Middle frontal gyrus (tissue), 1 donor: ENCODE data around the gene GTSE1.

Experiments
- DNase-seq: peaks from one replicate; pipeline ENCODE4 v3.0.0-alpha.2; 2015; ENCODE audit warnings: low spot score; ENCODE audit errors: extremely low spot score

GTSE1 gene

GRCh38 chr22:46326066-46326680, 29.5 kb downstream of the GTSE1 start:
- no peak for DNase-seq

- no peak for DNase-seq
Observed at GRCh38 chr22:46327691-46328465, 31.2 kb downstream of the GTSE1 start.

DNA sequence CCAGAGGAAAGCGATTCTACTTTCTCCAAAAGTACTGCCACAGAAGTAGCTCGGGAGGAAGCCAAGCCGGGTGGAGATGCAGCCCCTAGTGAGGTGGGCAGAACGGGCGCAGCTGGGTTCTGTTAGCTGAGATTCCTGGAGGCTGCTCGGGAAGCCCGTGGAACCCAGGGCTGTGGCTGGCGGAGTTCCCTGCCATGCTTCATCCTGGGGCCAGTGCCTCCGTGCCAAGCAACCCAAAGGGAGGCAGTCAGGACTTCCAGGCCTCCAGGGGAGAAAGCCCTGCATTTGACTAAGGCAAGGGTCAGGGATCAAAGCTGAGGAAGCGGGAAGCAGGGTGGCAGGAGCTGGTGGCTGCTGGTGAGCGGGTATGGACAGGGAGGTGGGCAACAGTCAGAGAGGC, 32.1 kb downstream of the GTSE1 start:
- no peak for DNase-seq

GRCh38 chr22:46329616-46330015, 32.9 kb downstream of the GTSE1 start:
- no peak for DNase-seq

GRCh38 chr22:46330426-46330825, 33.8 kb downstream of the GTSE1 start:
- DNase-seq: no peak

GRCh38 chr22:46331496-46331895, 34.8 kb downstream of the GTSE1 start:
- DNase-seq: no peak

DNA sequence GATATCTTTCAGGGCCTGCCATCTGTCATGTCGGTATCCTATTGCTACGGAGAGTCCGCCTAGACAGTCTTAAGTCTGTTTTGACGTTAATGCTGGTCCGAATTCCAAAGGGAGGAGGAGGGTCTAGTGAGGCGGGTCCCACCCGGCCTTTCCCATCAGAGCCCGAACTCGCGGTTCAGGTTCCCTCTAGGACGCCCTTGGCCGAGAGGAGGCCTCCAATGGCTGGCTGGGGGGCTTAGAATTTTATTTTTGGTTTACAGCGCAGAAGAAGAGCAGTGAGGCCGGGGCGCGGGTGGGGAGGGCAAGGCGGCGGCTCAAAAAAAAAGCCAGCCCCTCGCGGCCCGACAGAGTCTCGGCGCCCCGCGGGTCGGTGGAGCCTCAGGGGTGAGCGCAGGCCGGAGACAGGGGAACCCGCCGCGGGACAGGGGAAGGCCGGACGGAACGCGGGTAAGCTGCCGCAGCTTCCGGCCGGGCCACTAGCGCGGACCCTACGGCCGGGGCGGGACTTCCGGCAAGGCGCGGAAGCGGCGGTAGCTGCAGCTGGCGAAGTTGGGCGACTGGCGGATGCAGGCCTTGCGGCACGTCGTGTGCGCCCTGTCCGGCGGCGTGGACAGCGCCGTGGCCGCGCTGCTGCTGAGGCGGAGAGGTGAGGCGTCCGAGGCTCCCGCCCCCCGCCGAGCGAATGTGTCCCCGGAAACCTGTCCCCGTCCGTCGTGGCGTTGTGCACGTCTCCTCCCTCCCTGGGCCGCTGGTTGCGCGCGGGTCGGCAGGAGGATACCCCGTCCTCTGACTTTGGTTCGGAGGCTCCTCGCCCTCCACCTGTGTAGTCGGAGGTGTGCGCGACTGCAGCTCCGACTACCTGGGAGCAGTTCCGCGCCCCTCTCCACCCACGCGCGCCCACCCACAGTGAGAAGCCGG, 38.8 kb downstream of the GTSE1 start, which contains the start of gene TRMU:
TSS of gene TRMU (plus strand) at position 514 of the 918 bp plus-strand sequence. CDS start at position 565, 51 bp downstream.
- peak; percentile 85 for DNase-seq

DNA sequence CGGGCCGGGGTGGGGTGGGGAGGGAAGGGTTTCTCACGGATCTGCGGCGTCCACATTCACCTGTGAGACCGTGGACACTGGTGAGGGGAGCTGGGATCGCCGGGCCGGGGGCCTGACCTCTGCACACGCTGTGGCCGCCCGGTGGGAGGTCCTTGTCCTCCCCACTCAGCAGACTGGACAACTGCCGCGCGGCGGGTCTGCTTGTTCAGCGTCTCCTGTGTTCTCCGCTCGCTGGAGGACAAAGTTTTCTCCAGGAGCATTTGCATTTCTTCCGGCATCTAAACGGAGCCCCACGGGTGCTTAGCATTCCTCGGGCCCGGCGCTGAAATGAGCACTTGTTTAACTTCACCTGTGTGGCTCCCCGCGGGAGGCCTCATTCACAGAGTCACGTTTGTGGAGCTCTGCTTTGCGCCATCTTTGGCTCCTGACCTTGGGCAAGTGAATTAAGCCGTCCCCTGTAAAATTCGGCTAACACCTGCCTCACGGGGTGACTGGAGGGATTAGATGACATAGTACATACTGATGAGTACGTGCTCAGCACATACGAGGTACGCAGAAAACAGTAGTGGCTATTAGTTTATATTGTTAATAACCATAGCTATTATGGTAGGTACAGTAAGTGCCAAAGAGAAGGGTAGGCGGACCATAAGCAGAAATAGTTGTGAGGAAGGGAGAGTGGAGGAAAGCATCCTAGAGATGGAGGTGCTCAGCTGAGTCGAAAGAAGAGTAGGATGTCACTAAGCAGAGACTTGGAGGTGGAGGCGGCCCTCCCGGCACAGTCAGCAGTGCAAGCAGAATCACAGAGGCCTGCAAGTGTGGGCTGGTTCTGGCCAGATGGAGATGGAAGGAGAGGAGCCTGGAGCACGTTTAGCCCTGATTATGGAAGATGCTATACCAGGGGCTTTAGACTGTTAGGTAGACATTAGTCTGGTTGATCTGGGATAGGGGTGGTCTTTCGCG, 39.7 kb downstream of the GTSE1 start:
- DNase-seq: no peak

GRCh38 chr22:46337870-46338269, 41.2 kb downstream of the GTSE1 start:
- no peak for DNase-seq

GRCh38 chr22:46338636-46339035, 42.0 kb downstream of the GTSE1 start:
- no peak for DNase-seq

DNA sequence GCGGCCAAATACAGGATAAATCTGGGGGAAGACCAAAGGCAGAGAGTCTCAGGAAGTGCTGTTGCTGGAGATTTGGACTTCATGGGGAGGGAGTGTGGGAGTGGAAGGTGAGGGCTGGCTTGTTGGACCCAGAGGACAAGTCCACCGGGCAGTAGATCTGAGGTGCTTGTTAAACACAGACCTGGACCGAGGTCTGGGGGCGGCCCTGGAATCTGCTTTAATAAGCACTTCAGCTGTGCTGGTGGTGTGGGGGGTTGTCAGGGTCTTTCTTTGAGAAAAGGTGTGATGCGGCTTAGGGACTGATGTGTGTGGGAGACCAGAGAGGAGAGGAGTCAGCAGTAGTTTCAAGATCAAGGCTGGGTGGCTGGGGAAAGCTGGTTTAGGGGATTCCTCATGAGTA, 43.3 kb downstream of the GTSE1 start:
- DNase-seq: no peak

GRCh38 chr22:46340676-46341075, 44.0 kb downstream of the GTSE1 start:
- DNase-seq: no peak

DNA sequence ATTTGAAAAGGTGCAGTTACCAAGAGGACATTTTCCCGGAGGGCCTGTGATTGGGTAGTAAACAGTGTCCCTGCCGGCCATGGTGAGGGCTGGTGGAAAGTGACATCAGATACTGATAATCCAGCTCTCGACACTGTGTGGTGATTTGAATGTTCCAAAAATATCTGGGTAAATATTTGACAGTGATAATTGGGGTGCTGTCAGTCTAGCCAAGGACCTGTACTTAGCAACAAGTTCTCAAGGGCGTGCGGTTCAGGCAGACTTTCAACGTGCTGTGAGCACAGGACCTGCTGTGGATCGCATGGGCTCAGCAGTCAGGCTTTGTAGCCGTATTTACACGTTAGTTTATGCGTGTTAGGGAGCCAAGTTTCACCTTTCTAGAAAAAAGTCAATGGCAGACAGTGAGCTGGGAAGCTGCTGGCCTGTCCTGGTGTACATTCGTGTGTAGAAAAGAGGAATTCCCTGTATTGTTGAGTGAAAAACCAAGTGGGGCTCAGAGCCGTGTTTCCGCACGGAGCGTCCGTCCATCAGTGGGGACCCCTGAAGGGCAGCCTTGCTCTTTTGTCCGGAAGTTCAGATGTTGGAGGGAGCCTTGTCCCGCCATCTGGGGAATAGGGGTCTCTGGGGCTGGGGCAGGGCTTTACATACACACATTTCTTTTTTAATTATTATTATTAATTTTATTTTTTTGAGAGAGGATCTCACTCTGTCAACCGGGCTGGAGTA, 50.2 kb downstream of the GTSE1 start:
- no peak for DNase-seq

DNA sequence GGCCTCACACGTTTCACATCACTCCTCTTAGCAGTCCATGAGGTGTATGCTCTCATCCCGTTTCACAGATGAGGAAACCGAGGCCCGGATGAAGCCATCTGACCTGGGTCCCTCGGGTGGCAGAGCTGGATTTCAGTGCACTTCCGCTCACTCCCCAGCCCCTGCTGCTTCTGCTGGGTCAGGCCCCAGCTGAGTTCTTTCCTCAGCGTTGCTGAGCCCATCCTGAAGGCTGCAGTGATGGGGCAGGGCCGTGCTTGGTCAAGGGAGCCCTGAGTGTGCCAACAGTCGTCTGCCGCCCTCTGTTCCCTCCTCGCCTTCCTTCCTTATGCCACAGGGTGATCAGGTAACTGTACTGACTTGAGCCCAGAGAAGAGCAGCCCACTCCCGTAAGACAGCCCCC, 51.0 kb downstream of the GTSE1 start:
- DNase-seq: no peak

- DNase-seq: no peak
Observed at GRCh38 chr22:46348099-46348695, 51.5 kb downstream of the GTSE1 start.

DNA sequence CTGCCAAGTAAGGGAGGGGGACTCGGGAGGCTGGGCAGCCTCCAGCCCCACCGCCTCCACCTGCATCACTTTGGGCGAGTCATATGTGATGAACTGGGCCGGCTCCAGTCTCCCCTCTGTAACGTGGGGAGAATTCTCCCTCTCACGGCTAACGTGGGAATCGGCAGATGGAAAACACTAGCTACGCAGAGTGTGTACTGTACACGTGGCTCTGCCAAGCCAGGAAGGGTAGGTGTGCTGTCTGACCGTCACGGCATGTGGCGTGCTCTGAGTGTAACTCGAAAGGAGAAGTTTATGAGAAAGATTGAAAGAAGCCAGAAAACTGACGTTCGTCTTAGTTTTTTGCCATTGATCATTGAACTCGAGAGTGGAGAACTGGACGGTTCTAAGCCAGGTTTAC, 52.6 kb downstream of the GTSE1 start:
- no peak for DNase-seq

DNA sequence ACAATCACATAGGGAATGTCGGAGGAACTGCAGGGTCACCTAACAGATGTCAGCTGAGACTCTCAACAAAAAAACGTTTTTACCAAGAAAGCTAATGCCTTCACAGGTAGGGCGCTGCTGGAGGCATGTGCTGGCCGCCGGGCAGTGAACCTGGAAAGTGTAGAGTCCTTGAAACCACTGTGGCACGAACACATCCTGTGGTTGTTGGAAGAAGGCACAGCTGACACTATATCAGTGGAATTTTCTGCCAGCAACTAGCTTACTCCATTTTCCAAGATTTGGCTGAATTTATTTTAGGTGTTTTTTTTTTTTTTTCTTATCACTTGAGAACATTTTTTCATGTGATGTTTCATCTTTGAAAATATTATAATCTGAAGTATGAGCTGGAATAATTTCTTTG, 53.0 kb downstream of the GTSE1 start:
- no peak for DNase-seq

DNA sequence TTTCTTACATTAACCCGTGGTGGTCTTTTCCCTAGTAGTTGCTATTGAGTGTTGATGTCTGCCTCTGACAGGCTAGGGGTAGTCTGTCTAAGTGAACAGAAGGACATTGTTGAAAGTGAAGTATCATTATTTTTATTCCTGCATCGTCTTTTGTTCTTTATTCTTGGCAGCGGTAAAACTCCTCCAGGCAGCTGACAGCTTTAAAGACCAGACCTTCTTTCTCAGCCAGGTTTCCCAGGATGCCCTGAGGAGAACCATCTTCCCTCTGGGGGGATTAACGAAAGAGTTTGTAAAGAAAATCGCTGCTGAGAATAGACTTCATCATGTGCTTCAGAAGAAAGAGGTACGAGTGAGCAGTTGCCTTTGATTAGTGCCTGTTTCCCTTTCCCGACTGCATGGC, 53.5 kb downstream of the GTSE1 start:
- DNase-seq: no peak

DNA sequence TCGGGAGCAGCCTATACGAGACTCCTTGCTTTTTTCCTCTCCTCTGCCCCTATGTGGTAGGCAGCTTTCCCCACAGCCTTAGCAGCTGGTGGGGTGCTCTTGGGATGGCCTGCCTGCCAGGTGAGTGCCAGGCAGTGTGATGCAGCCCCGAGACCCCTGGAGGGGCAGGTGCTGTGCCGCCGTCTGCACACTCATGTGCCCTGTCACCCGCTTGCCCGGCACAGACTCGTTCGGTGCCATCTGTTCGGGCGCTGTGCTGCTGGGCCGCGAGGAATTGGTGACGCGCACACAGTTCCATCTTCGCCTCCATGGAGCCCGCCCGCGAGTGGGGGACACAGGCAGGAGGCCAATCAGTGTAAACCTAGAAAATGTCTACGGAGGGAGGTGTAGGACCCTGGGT, 54.0 kb downstream of the GTSE1 start:
- no peak for DNase-seq
